Heart right ventricle (tissue), 16 donors: ENCODE data around the gene SLC35F3. TPM values are rescaled to one million over a fixed set of nuclear protein-coding genes. Genes with fewer than 3 reads are reported as not detected.

ENCODE experiments used
- ATAC-seq, 8 donors: fragments of 200-7000 bp; cut with Tn5 transposase; one replicate each; pipeline ENCODE4 v1.9.1; 2020; ENCODE audit warnings: mild to moderate bottlenecking in 8 of 8, moderate library complexity in 8 of 8, moderate number of reproducible peaks in 1 of 8
- DNase-seq, 2 donors: peaks; one replicate each; pipeline ENCODE4 v3.0.0-alpha.2; 2020
- H3K27ac ChIP-seq, 10 donors: fragments of 200-600 bp; sonication (generic) in 2 of 10; one replicate each; pipeline versions ENCODE4 v1.5.0 to v1.8.0; 2020 to 2022; ENCODE audit warnings: mild to moderate bottlenecking in 3 of 10
- H3K27me3 ChIP-seq, 7 donors: fragments of 200-600 bp; one replicate each; pipeline ENCODE4 v1.8.0; 2021 to 2022; ENCODE audit warnings: mild to moderate bottlenecking in 2 of 7
- H3K36me3 ChIP-seq, 9 donors: fragments of 200-600 bp; sonication (generic) in 1 of 9; one replicate each; pipeline versions ENCODE4 v1.5.0 to v1.8.0; 2020 to 2022; ENCODE audit warnings: mild to moderate bottlenecking in 2 of 9
- H3K4me1 ChIP-seq, 9 donors: fragments of 200-600 bp; sonication (generic) in 1 of 9; one replicate each; pipeline versions ENCODE4 v1.5.0 to v1.8.0; 2020 to 2022; ENCODE audit warnings: mild to moderate bottlenecking in 4 of 9
- H3K4me3 ChIP-seq, 10 donors: fragments of 200-600 bp; sonication (generic) in 2 of 10; one replicate each; pipeline versions ENCODE4 v1.5.0 to v1.8.0; 2020 to 2022; ENCODE audit warnings: mild to moderate bottlenecking in 7 of 10, moderate library complexity in 2 of 10
- H3K9me3 ChIP-seq, 11 donors: fragments of 200-600 bp in 10 of 11; sonication (generic) in 2 of 11; one replicate each; pipeline versions ENCODE4 v1.5.0 to v1.8.0; 2013 to 2022; ENCODE audit warnings: mild to moderate bottlenecking in 2 of 11, control low read depth in 1 of 11, moderate library complexity in 1 of 11
- WGBS, 2 donors: extraction: QIAGEN DNeasy Blood & Tissue Kit; methylation state at CpG; one replicate each; pipeline ENCODE4 v1.1.7; 2013; ENCODE audit warnings: inconsistent platforms in 1 of 2; 5-methylcytosine and 5-hydroxymethylcytosine counted together
- intact Hi-C, 10 donors: fragments of 100-400 bp; cut with DNase I; formaldehyde crosslinking; loops; one replicate each; pipeline versions ENCODE4 v1.11.1 to v1.14.2; 2022
- polyA plus RNA-seq, 2 donors: library from polyadenylated mRNA; stranded (reverse); fragments of 200-250 nt; gene quantifications; one replicate each; pipeline ENCODE4 v1.2.3, GENCODE V29; 2013
- total RNA-seq, 10 donors: library from RNA; stranded (reverse); fragmentation: NEBNext Ultra II Directional in 3 of 10; extraction: Animal tissue kit (Norgen Biotek cat#: 25700) in 3 of 10; gene quantifications; one replicate each; pipeline versions ENCODE4 v1.2.1 to v1.2.4, GENCODE V29; 2021 to 2023
- TF ChIP-seq, protein P1 (sequence below), 9 donors: fragments of 200-600 bp; sonication (generic) in 2 of 9; IDR thresholded peaks; one replicate each; pipeline versions ENCODE4 v1.5.0 to v1.8.0; 2021 to 2022; ENCODE audit warnings: antibody characterized with exemption in 9 of 9, mild to moderate bottlenecking in 5 of 9, moderate library complexity in 1 of 9
- donor health status: Arrhythmogenic right ventricular cardiomyopathy.
- donor health status: ischemic (EF 13 %, LVEDD 7.1; RV severe dilation, severe dysfunction).
- donor health status: healthy with polysubstance abuse.
- donor health status: DM: no; HTN: yes; CAD: no.
- donor health status: DM: no; HTN: no; CAD: no.
- donor health status: ischemic (EF 25% LVEDD 6.9; RV normal size, moderate dysfunction).
- donor health status: ischemic (EF 25% LVEDD 5.7; RV mildly dilated, moderate dysfunction).
- donor health status: healthy.
- donor health status: DM: yes; HTN: yes; CAD: no.
- donor health status: Ischemic cardiomyopathy.
- donor health status: ischemic (EF 35%, LVEDD 5.7; RV mildly dilated, moderate dysfunction).
- donor health status: nonischemic (EF 11% LVEDD 7.7; RV severe dilation, severe dysfunction).
- donor health status: DM: yes; HTN: yes; CAD: no.
- donor health status: PGD.
- donor health status: ischemic (EF 29% LVEDD 5.4; RV normal size, mild dysfunction).
- donor health status: nonischemic (EF 23%, LVEDD 6.1; RV moderate dilation, normal function).

Gene SLC35F3
- total and polyA plus RNA-seq, 12 donors = 0.04 to 0.09 (median 0.09) TPM; not detected in 9

DNA sequence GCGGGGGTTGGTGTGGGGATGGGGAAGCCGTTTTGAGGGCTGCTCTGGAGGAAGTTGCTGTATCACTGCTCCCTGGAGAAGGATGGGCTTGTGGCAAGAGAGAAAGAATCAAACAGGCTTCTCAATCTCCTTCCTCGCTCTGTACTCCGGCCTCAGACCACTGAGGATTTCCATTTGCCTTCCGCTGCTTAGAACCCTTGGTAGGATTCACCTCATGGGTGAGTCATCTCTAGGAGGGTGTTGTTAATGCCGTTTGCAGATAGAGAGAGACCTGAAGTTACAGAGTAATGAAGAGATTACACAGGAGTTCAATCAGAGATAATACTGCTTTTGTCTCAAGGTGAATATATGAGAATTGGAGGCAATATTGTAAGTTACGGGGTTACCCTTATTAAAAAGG lies 15.3 kb downstream of the SLC35F3 start:
- H3K27me3 ChIP-seq = peaks cover 0 to 3% (median 0%) of the 10 kb centered on the region in 7 donors
- no peak overlapping the region for H3K4me3 ChIP-seq
- no peak for ATAC-seq
- no peak for DNase-seq
- H3K9me3 ChIP-seq = peaks cover 0 to 13% (median 0%) of the 10 kb centered on the region in 11 donors
- intact Hi-C loops = loop anchor here in 1 of 10 donors (10.0 kb wide), 1 partner anchor 65 kb away; no protein-coding TSS in a partner anchor
- no peaks in the 10 kb centered on the region for H3K36me3 ChIP-seq
- WGBS, 2 donors = 64 to 67% methylated on average over 7 of the region's 7 CpGs
- TF ChIP-seq, protein P1, sequence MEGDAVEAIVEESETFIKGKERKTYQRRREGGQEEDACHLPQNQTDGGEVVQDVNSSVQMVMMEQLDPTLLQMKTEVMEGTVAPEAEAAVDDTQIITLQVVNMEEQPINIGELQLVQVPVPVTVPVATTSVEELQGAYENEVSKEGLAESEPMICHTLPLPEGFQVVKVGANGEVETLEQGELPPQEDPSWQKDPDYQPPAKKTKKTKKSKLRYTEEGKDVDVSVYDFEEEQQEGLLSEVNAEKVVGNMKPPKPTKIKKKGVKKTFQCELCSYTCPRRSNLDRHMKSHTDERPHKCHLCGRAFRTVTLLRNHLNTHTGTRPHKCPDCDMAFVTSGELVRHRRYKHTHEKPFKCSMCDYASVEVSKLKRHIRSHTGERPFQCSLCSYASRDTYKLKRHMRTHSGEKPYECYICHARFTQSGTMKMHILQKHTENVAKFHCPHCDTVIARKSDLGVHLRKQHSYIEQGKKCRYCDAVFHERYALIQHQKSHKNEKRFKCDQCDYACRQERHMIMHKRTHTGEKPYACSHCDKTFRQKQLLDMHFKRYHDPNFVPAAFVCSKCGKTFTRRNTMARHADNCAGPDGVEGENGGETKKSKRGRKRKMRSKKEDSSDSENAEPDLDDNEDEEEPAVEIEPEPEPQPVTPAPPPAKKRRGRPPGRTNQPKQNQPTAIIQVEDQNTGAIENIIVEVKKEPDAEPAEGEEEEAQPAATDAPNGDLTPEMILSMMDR (IDR thresholded peaks at IDR 0.05) = no peak
- no peak overlapping the region for H3K27ac ChIP-seq
- H3K4me1 ChIP-seq = no peaks in the 10 kb centered on the region

DNA sequence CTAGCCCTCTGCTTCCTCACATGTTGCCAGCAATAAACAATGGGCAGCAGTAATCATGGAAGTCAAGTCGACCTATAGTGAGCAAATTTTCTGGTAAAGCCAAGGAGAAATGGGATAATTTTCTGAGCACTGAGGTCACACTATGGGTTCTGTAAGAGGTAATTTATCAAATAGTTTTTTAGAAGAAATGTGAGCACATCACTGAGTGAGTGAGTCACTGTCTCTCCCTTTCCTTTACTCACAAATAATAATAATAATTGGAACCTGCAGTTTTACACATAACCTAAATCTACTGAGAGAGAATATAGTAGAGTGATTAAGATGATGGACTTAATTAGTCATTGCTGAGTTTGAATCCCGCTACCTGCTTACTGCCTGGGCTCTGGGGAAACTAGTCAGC lies 23.6 kb downstream of the SLC35F3 start:
- TF ChIP-seq, protein P1 (IDR thresholded peaks at IDR 0.05) = no peak
- no peaks in the 10 kb centered on the region for H3K27me3 ChIP-seq
- no peak overlapping the region for H3K27ac ChIP-seq
- no peak for DNase-seq
- peaks cover 0 to 6% (median 0%) of the 10 kb centered on the region in 11 donors for H3K9me3 ChIP-seq
- ATAC-seq = no peak
- WGBS, 2 donors = 67 to 70% methylated on average over 2 of the region's 2 CpGs
- H3K4me1 ChIP-seq = no peaks in the 10 kb centered on the region
- H3K4me3 ChIP-seq = no peak overlapping the region
- no peaks in the 10 kb centered on the region for H3K36me3 ChIP-seq
- intact Hi-C loops = no loop called here

DNA sequence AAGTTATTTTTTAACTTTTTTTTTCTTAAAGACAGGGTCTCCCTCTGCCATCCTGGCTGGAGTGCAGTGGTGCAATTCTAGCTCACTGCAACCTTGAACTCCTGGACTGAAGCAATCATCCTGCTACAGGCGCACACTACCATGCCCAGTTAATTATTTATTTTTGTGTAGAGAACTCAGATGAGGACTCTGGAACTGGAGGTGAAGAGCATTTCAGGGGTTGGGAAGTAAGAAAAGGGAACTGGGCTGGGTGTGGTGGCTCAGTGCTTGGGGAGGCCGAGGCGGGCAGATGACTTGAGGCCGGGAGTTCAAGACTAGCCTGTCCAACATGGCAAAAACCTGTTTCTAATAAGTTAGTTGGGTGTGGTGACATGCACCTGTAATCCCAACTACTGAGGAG lies 28.9 kb downstream of the SLC35F3 start:
- Histone ChIP-seq H3K36me3 (no peaks in the 10 kb centered on the region), H3K27ac (no peak overlapping the region), H3K4me1 (no peaks in the 10 kb centered on the region), H3K27me3 (peaks cover 0 to 8% (median 0%) of the 10 kb centered on the region in 7 donors), H3K9me3 (no peaks in the 10 kb centered on the region), H3K4me3 (no peak overlapping the region)
- TF ChIP-seq, protein P1 (IDR thresholded peaks at IDR 0.05) = no peak
- intact Hi-C loops = no loop called here
- DNase-seq (no peak), ATAC-seq (no peak)
- 88 to 97% methylated on average over 4 of the region's 4 CpGs for WGBS, 2 donors

DNA sequence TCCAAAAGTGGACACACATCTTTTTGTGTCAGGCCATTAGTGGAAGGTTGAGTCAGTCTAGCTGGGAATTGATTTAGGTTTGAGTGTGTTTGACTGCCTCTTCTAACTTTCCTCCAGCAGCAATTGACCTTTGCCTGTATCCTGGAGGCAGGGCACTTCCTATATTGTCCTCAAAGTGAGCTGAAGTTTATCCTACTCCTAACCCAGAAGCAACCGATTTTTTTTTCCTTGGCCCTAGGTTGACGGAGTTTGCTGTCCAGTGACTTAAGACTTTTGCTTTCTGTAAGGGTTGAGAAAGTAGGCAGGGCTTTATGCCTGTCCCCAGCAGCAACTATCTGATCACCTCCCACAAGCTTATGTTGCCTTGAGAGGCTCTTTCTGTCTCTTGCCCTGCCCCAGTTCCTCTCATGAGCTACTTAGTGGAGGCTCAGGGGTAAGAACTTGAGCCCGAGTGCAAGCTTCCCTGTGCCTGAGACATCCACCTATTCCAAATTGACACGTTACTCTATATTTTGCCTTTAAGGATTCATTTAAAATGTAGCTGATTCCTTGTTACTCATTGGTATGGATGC lies 30.9 kb downstream of the SLC35F3 start:
- intact Hi-C loops = no loop called here
- H3K4me1 ChIP-seq = no peaks in the 10 kb centered on the region
- H3K27ac ChIP-seq = no peak overlapping the region
- H3K27me3 ChIP-seq = peaks cover 0 to 8% (median 0%) of the 10 kb centered on the region in 7 donors
- TF ChIP-seq, protein P1 (IDR thresholded peaks at IDR 0.05) = no peak
- 66 to 74% methylated on average over 4 of the region's 4 CpGs for WGBS, 2 donors
- no peak overlapping the region for H3K4me3 ChIP-seq
- no peak for ATAC-seq
- H3K9me3 ChIP-seq = no peaks in the 10 kb centered on the region
- H3K36me3 ChIP-seq = no peaks in the 10 kb centered on the region
- DNase-seq = no peak
